OCI-LY1 (cell line): ENCODE results near the gene USP36.

Experiments used
- CTCF ChIP-seq: fragments of 200-600 bp; sonication (generic), shearing (Covaris generic); IDR thresholded peaks from 2 replicates; pipeline ENCODE4 v1.5.1; 2017; ENCODE audit warnings: mild to moderate bottlenecking, antibody characterized with exemption, low read length, moderate library complexity, mixed read lengths
- EZH2 ChIP-seq: fragments of 200-600 bp; sonication (generic), shearing (Covaris generic); IDR thresholded peaks from 2 replicates; pipeline ENCODE4 v1.8.0; 2017; ENCODE audit warnings: borderline replicate concordance, mixed run types, mild to moderate bottlenecking, antibody characterized with exemption, low read length, moderate library complexity, mixed read lengths

DNA sequence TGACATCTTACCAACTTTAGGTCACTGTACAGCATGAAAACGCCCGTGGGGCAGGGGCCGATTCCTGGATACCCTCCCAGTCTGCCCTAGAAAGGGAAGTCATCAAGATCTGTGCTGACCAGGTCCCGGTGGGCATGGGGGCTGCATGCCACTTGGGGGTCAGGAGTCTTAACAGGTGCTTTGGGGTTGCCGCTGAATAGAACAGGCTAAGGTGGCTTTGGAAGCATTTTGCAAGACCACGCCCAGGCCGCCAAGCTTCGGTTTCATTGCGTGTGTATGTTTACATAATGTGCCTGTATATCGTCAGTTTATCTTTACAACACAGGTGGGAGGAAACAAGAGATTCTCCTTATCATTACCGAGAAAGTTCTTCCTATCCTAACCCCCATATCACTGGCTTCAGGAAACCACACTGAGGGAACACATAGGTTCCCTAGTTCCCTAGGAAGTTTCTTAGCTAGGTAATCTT, 13.3 kb upstream of the USP36 start:
- TF ChIP-seq CTCF (no peak), EZH2 (no peak)
